GM21381 (cell line): ENCODE results near the gene DIP2C.
"Not testable (repeated sequence)": the region's sequence is repeated elsewhere in the genome, so short reads cannot be mapped to it uniquely, and the experiment has no call there.

Experiments
- ATAC-seq: cut with Tn5 transposase; IDR thresholded peaks from one replicate; pipeline ENCODE4 v1.9.1; 2021; ENCODE audit warnings: mild to moderate bottlenecking, moderate library complexity; ENCODE audit not compliant: unreplicated experiment

The DIP2C gene

GRCh38 chr10:661597-662222 lies 27.8 kb downstream of the DIP2C start:
- ATAC-seq: no peak

DNA sequence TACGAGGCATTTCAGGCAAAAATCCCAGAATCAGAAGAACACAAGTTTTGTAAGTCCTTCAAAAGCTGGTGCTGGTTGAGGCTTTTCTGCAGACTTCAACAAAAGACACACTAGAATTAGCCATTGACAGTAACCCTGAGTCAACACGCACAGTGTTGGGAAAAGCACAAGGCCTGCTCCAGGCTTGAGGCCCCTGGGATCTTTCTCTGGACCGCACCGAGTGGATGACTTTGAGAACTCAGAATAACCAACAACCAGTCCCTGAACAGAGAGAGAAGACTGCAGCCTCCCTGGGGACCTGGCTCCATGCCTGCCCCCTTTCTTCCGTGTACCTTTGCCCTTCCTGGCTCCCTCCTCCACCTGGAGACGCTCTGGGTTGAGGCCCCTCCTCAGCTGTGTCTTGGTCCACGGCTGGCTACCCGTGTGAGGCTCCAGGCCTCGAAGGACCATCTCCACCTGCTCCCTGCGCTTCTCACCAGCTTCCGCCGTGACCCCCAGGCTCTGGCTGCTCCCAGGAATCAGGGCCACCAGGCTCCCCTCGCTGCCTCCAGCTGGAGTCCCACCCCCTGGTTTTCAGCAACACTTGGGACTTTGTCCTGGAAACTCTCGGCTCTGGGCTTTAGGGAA lies 28.4 kb downstream of the DIP2C start:
- ATAC-seq: no peak

DNA sequence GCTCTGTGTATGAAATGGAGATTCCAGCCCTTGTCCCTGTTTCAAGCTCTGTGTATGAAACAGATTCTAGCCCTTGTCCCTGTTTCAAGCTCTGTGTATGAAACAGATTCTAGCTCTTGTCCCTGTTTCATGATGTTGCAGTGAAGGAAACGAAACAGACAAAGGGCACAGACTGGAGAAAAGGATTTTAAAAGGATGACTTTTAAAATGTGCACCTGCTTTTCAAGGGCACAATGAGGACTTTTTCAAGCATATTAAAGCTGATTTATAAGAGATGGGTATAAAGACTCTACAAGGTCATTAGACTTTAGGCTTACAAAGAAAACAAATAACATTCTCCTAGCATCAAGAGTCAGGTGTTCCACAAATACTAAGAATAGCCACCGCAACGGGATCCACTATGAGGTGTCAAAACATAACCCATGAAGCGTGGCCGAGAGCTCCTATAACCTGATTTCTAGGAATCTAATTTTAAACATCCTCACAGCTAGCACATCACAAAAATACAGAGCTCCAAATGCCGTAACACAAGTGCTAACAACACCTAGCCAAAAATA lies 29.0 kb downstream of the DIP2C start:
- no peak for ATAC-seq

- no peak for ATAC-seq
Observed at GRCh38 chr10:659688-660141, 29.8 kb downstream of the DIP2C start.

DNA sequence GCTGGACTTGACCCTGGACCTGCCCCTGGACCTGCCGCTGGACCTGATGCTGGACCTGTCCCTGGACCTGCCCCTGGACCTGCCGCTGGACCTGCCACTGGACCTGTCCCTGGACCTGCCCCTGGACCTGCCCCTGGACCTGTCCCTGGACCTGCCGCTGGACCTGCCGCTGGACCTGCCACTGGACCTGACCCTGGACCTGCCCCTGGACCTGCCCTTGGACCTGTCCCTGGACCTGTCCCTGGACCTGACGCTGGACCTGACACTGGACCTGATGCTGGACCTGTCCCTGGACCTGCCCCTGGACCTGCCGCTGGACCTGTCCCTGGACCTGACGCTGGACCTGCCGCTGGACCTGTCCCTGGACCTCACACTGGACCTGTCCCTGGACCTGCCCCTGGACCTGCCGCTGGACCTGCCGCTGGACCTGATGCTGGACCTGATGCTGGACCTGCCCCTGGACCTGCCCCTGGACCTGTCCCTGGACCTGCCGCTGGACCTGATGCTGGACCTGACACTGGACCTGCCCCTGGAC lies 31.6 kb downstream of the DIP2C start:
- not testable (repeated sequence) for ATAC-seq

DNA sequence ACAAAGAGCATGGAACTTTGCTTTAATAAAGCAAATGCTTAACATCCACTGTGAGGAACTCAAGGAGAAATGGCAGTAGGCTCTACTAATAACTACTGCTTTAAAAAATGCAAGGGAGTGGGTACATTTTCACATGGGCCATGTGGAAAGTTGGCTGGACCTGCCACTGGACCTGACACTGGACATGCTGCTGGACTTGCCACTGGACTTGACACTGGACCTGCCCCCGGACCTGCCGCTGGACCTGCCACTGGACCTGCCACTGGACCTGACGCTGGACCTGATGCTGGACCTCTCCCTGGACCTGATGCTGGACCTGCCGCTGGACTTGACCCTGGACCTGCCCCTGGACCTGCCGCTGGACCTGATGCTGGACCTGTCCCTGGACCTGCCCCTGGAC lies 32.6 kb downstream of the DIP2C start:
- ATAC-seq: no peak

GRCh38 chr10:655184-655583 lies 34.3 kb downstream of the DIP2C start:
- no peak for ATAC-seq

GRCh38 chr10:654647-654996 lies 34.8 kb downstream of the DIP2C start:
- ATAC-seq: no peak

DNA sequence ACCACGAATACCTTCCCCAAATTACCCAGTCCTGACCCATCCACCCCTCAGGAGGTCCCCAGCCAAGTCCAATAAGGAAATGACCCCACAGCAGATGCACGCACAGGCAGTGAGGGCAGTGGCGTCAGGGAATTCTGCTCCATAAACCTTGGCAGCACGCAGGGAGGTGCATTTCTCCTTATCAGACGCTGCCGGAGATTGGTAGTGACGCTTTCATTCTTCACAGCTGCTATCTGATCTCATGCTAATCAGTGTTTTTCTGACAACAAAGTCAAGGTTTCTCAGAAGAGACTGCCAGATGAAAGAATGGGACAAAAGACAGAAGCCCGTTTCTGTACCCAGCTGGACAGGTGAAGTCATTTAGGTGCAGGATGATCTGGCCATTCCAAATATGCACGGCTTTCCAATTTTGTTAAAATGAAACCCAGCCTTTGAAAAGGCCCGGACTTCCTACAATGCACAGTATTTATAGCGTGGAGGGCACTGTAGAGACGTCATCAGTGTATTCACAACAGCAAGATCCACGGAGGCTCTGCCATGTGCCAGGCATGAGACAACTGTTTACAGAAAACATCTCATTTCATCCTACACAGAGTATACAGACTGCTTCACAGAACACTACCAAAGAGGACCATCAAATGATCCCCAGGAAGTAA lies 35.3 kb downstream of the DIP2C start:
- no peak for ATAC-seq

- not testable (repeated sequence) for ATAC-seq
Observed at GRCh38 chr10:652832-653459, 36.5 kb downstream of the DIP2C start.

- ATAC-seq: no peak
Observed at GRCh38 chr10:652233-652632, 37.2 kb downstream of the DIP2C start.

GRCh38 chr10:651692-652091 lies 37.8 kb downstream of the DIP2C start:
- no peak for ATAC-seq

DNA sequence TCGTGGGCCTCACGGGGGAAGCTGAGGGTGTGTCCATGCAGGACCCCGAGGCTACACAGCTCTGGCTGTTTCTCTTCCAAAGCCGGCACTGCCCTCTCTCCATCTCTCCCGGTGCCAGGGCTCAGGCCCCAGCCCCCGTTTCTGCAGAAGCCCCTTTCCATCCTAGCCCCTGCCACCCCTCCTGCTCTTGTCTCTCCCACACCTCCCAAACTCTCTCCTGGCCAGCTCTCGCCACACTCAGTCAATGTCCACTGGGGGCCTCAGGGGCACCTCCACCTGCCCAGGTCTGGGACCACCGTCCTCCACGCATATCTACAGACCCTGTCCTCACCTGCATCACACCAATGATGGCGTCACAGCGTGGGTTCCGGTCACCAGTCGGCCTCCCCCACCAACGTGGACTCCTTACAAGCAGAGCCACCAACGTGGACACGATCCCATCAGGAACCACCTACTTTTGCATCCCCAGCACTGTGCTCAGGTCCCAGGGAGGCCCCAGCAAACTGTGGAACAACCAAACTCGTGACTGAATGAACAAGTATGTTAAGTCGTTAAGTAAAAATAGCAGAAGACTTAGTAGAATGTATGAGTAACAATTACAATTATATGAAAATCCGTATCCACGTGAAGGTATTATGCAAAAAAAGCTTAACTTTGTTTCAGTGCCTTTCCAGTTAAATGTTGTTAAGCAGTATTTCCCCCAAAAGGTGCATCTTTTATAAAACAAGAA lies 38.4 kb downstream of the DIP2C start:
- no peak for ATAC-seq

DNA sequence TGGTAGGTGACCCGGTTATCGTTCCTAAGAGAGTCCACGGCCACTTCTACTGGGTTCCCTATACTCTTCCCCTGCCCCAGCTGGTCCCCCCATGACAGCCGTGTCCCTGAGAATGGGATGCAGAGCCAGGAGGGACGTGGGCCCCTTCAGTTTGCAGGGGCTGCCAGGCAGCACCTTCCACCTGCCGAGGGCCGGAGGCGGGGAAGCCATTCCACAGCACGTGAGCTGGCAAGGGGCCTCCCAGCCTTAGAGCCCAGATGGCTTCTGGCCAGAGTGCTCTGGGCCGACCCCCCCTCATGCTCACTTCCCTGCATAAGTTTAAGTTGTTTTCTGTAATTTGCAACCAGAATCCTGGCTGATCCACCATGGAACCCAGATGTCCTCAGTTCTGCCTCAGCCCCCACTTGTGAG lies 39.0 kb downstream of the DIP2C start:
- no peak for ATAC-seq

DNA sequence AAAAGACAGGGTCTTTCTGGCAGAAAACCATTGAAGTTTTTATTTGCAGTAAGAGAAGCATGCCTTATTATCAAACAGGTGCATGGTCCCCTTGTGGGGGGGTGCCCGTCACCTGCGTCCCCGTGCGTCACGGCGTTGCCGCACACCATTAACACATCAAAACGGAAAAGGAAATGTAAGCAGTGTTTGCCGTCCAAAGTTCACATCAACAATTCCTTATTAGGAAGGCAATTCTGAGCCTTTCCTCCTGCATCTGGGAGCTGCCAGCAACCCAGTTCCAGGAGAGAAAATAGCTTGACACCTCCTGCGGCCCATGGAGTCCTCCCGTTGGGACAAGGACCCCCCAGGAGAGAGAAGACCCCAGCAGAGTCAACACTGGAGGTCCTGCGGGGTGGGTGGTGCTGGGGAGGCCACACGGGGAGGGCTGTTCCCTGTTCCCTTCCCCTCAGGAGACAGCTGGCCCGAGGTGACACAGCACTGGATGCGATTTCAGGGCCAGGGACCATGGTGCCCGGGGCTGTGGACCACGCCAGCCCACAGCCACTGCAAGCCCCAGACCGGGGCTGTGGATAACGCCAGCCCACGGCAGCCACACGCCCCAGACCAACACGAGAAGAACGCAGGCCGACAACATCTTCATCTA lies 39.5 kb downstream of the DIP2C start:
- no peak for ATAC-seq

DNA sequence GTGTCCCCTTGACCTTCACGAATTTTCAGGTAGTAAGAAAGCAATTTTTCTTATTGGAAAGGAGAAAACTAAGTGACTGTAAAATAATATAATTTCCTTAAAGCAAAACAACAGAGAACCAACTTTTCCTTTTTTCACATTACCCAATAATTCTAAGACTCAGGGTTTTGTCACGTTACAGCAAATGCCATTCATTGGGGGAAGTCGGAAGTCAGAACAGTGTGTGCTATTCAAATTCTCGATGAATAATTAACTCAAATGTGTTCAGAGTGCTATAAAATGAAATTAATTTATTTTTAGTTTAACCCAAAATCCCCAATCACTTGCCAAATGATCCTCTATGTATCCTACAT lies 40.0 kb downstream of the DIP2C start:
- ATAC-seq: no peak

- not testable (repeated sequence) for ATAC-seq
Observed at GRCh38 chr10:647019-647418, 42.4 kb downstream of the DIP2C start.

GRCh38 chr10:646118-646524 lies 43.3 kb downstream of the DIP2C start:
- ATAC-seq: no peak

DNA sequence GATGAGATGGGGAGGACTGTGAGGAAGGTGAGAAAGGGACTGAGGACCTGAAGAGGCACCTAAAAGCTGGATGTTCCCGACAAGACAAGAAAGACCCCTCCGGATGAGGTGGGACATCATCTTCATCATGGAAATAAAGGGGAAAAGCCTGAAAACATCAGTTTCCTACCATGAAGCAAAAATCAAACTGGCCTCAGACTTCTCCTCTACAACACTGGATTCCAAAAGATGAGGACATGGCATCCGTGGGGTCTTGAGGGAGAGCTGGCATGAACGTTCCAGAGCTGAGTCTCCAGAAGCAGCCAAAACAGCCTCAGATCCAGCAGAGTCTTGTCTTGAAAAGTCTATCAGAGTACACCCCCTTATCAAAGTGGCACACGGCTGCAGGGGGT lies 44.5 kb downstream of the DIP2C start:
- no peak for ATAC-seq
